Measurements from ENCODE around the gene SUGCT.

Gene SUGCT

DNA sequence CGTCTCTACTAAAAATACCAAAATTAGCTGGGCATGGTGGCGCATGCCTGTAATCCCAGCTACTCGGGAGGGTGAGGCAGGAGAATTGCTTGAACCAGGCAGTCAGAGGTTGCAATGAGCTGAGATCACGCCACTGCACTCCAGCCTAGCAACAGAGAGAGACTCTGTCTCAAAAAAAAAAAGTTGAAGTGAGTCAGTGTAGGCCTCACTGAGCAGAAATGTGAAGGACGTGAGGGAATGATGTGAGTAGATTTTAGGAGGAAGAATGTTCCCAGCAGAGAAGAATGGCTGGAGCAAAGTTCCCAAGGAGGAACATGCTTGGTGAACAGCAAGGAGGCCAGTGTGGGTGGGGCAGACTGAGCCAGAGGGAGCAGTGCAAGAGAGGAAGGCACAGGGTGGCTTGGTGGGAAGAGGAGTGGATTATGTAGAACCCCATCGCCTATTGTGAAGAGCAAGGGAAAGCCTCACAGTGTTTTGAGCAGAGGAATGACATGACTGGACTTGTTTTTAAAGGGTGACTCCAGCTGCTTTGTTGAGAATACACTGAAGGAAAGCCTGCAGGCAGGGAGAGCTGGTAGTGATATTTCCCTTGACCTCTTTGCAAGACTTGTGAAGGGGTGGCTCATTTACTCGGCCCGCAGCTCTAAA, 708.7 kb downstream of the SUGCT start:
- no peak for DNase-seq (ENCODE audit: low read depth in 3 of 3, low spot score in 1 of 3)

- no peak for DNase-seq (ENCODE audit: low read depth in 3 of 3, low spot score in 1 of 3)
Observed at GRCh38 chr7:40845943-40846342, 711.1 kb downstream of the SUGCT start.

DNA sequence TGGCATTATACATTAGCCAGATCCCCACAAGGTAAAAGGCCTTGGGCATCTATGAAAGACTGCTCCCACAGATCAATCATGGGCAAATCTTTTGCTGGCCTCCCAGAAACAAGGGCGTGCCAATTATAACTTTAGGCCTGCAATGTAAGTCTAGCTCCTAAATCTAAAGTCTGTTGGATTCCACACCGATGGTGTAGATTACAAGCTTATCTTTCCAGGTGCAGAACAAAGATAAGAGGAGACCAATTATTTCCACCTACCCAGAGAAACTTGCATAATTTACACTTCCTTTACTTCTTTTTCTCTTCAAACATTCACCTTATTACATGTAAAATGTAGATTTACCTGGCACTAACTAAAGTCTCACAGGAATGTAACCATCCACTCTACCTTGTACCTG, 713.1 kb downstream of the SUGCT start:
- no peak for DNase-seq (ENCODE audit: low read depth in 3 of 3, low spot score in 1 of 3)

GRCh38 chr7:40848541-40849221, 713.9 kb downstream of the SUGCT start:
- DNase-seq (ENCODE audit: low read depth in 3 of 3, low spot score in 1 of 3), result no peak

DNA sequence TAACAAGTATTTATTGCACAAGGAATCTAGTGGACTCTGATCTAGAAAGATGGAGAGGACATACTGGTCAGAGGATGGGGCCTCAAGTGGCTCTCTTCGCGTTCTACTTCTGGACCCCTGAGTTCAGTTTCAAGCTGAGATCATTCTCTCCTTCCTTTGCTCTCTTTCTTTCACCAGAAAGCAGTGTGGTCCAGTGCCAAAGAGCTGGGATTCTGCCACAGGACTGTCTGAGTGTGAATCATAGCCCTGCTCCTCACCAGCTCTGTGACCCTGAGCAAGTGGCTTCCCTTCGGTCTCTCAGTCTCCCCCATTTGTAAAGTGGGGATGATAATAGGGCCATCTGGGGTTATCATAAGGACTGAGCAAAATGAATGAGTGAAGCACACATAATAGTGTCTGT, 715.2 kb downstream of the SUGCT start:
- no peak for DNase-seq (ENCODE audit: low read depth in 3 of 3, low spot score in 1 of 3)

- no peak for DNase-seq (ENCODE audit: low read depth in 3 of 3, low spot score in 1 of 3)
Observed at GRCh38 chr7:40851001-40851400, 716.2 kb downstream of the SUGCT start.

- no peak for DNase-seq (ENCODE audit: low read depth in 3 of 3, low spot score in 1 of 3)
Observed at GRCh38 chr7:40859076-40859475, 724.3 kb downstream of the SUGCT start.

- DNase-seq (ENCODE audit: low read depth in 3 of 3, low spot score in 1 of 3), result no peak
Observed at GRCh38 chr7:40859965-40860543, 725.2 kb downstream of the SUGCT start.

DNA sequence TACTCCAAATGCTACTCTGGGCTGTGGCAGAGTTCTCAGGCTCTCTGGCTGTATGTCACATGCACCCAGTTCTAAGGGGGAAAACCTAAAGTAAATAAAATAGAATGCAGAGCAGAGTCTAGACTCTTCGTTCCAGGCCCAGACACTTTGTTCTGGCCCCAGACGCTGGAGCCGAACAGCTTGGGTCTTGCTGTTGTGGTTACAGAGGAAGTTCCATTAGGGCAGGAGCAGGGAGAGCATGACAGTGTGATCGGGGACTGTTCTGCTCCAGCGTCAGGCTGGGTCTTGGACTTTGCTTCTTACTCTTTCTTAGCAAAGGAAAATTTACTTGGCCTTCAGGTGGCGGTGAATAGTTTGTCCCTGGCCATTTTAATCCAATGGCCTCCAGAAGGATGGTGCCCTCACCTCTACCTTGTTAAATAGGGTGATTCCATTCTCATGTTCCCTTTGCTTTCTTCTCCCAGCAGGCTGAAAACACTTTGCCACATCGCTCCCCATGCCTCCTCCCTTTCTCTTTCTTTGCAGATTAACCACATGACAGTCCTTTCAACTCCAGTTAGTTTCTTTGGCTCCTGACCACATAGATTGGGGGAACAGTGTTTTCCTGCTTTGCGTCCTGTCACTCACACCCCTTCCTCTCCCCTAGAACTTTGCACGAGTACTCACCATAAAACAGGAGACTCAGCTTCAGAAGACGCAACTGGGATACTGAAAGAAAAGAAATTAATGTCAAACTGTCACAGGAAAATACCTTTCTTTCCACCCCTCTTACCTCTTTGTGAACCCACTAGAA, 730.8 kb downstream of the SUGCT start:
- DNase-seq (ENCODE audit: low read depth in 3 of 3, low spot score in 1 of 3), result no peak

DNA sequence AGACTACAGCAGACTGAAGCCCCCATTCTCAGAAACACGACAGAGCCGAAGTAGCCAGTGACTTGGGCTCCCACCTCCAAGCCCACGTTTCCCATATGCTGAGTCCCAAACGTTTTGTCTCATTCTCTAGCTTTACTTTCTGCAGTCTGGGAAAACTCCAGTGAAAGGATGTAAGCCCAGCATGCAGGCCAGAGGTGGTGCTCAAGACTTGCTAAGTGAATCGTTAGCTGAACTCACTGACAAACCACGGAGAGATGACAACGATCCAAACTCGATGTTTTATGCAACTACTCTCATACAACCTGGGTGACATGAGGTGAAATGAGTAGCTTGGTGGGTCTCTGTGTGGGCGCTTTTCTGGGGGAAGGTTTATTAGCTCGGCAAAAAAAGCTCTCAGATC, 731.8 kb downstream of the SUGCT start:
- no peak for DNase-seq (ENCODE audit: low read depth in 3 of 3, low spot score in 1 of 3)

GRCh38 chr7:40870108-40870507, 735.3 kb downstream of the SUGCT start:
- DNase-seq (ENCODE audit: low read depth in 3 of 3, low spot score in 1 of 3), result no peak

GRCh38 chr7:40873248-40873647, 738.4 kb downstream of the SUGCT start:
- no peak for DNase-seq (ENCODE audit: low read depth in 3 of 3, low spot score in 1 of 3)

DNA sequence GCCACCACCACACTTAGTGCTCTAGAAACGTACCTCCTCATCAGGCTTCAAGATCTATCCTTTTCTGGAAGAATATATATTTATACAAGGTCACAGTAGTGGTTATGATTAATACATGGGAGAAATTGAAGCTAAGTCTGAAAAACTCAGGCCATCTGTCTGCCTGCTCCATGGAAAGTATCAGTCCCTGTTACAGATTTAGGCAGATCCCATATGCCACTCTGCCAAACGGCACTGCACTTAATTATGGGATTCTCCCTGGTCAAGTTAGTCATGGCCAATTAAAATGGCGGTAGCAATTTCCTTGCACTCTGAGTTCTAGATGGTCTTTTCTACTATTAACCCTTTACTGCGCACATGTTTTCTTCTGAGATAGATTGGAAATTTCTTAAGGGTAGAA, 740.0 kb downstream of the SUGCT start:
- no peak for DNase-seq (ENCODE audit: low read depth in 3 of 3, low spot score in 1 of 3)

GRCh38 chr7:40876601-40877000, 741.8 kb downstream of the SUGCT start:
- no peak for DNase-seq (ENCODE audit: low read depth in 3 of 3, low spot score in 1 of 3)

- DNase-seq (ENCODE audit: low read depth in 3 of 3, low spot score in 1 of 3), result no peak
Observed at GRCh38 chr7:40879941-40880543, 745.2 kb downstream of the SUGCT start.

GRCh38 chr7:40880581-40880980, 745.8 kb downstream of the SUGCT start:
- DNase-seq (ENCODE audit: low read depth in 3 of 3, low spot score in 1 of 3), result no peak

DNA sequence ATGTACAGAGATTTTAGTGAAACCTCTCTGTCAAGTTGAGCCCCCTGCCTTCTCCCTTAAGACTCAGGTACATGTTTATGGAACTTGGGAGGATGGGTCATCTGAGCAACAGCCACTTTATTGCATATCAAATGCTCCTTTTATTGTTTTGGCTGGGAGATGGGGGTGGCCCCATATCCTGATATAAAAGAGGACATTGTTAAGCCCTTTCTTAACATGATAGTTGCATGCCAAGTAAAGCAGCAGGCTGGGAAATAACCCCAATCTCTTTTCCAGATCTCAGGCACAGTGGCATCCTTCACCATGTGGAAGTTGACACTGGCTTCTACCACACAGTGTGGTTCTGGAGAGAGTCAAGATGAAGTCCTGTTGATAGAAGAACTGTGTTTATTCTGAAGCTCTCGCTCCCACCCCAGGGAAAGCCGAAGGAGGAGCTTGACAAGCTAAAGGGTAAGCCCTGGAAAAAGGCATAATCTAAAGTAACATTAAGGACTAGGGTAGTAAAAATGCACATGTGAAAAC, 746.7 kb downstream of the SUGCT start:
- no peak for DNase-seq (ENCODE audit: low read depth in 3 of 3, low spot score in 1 of 3)

GRCh38 chr7:40882071-40882658, 747.4 kb downstream of the SUGCT start:
- no peak for DNase-seq (ENCODE audit: low read depth in 3 of 3, low spot score in 1 of 3)

DNA sequence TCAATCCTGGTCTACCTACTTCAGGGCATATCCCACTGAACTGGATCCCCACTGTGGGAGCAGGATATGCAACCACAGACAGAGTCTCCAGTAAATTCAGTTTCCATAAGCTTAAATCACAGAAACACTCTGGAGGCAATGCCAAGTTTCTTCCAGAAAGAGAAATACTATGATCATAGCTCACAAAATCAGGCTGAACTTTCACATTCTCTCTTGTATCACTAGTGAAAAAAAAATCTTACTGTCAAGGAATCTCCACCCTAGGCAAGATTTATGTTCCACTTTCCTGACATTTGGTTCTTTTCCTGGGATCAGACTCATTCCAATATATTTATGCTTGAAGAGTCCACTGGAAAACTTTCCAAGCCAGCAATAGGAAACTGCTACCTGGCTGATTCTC, 749.0 kb downstream of the SUGCT start:
- DNase-seq (ENCODE audit: low read depth in 3 of 3, low spot score in 1 of 3), result no peak

DNA sequence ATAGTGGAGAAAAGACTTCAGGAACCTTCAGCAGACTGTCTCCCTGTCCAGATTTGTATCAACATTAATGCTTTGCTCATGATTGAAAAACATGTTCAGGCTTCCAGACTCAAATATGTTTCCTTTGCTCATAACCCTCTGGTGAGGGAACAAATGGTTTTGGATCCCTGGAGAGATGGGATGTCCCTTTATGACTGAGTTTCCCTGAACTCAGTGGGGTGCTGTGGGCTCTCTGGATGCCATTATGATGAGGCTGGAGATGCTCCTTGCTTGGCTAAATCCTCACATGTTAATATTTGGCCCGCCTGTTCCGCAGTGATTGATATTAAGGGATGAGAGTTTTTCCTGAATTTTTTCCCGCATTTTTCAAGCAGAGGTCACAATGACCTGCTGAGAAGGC, 749.4 kb downstream of the SUGCT start:
- DNase-seq (ENCODE audit: low read depth in 3 of 3, low spot score in 1 of 3), result no peak

GRCh38 chr7:40885503-40885902, 750.7 kb downstream of the SUGCT start:
- no peak for DNase-seq (ENCODE audit: low read depth in 3 of 3, low spot score in 1 of 3)
